ES-I3 (cell line): ENCODE data around the gene ARID3B.
"Not testable (repeated sequence)": the region's sequence is repeated elsewhere in the genome, so short reads cannot be mapped to it uniquely, and the experiment has no call there.

Source experiments
- H3K36me3 ChIP-seq: 2 replicates; pipeline ENCODE4 v1.6.1; 2013; ENCODE audit warnings: mild to moderate bottlenecking, low read length, control low read depth, moderate library complexity; ENCODE audit not compliant: insufficient read depth
- H3K4me1 ChIP-seq: 2 replicates; pipeline ENCODE4 v1.6.1; 2013; ENCODE audit warnings: mild to moderate bottlenecking, control low read depth, low read length; ENCODE audit not compliant: insufficient read depth
- H3K9ac ChIP-seq: 2 replicates; pipeline ENCODE4 v1.6.1; 2013; ENCODE audit warnings: low read depth, mild to moderate bottlenecking, low read length, moderate library complexity
- H3K9me3 ChIP-seq: 2 replicates; pipeline ENCODE4 v1.6.1; 2013; ENCODE audit warnings: mild to moderate bottlenecking, low read length, moderate library complexity; ENCODE audit not compliant: control insufficient read depth, insufficient read depth

Gene ARID3B, protein sequence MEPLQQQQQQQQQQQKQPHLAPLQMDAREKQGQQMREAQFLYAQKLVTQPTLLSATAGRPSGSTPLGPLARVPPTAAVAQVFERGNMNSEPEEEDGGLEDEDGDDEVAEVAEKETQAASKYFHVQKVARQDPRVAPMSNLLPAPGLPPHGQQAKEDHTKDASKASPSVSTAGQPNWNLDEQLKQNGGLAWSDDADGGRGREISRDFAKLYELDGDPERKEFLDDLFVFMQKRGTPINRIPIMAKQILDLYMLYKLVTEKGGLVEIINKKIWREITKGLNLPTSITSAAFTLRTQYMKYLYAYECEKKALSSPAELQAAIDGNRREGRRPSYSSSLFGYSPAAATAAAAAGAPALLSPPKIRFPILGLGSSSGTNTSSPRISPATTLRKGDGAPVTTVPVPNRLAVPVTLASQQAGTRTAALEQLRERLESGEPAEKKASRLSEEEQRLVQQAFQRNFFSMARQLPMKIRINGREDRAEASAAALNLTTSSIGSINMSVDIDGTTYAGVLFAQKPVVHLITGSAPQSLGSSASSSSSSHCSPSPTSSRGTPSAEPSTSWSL

DNA sequence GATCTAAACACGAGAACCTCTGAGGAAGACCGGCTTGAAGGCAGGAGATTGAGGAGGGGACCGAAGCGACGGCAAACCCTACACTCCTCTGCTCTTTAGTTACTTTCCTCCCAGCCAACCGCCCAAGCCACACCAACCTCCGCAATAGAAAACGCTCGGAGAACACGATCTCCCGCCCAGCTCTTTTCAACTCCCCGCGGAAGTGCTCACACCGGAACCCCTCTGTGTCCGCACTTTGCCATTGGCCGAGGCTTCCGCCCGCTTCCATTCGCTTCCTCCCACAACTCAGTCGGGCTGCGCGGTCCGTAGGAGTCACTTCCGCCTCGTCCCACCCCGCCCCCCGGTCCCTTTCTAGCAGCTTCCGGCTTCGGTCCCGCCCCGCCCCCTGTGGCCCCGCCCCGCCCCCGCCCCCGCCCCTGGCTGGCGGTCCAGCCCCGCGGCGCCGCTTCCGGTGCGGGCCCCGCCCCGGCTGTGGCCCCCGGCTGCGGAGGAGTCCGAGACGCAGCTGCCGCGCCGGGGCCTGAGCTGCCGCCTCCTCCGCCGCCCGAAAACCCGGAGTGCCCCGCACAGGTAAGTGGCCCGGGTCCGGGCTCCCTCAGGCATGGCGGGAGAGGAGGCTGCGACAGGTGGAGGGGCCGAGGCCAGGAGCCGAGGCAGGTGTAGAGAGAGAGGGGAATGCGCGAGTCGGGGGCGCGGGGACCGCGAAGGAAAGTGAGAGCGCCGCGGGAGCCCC lies at the start of gene ARID3B:
Gene ARID3B, plus strand, starts transcription at position 460 of the 733 bp plus-strand sequence. CDS start 2,717 bp downstream, outside the sequence.
- Histone ChIP-seq H3K9me3 (no peaks in the 10 kb centered on the region), H3K4me1 (peaks cover 19% of the 10 kb centered on the region), H3K9ac (peak within 1 kb of the TSS; percentile 97), H3K36me3 (peaks cover under 1% of the 10 kb centered on the region; the same call in 1 of the 2 replicates)

DNA sequence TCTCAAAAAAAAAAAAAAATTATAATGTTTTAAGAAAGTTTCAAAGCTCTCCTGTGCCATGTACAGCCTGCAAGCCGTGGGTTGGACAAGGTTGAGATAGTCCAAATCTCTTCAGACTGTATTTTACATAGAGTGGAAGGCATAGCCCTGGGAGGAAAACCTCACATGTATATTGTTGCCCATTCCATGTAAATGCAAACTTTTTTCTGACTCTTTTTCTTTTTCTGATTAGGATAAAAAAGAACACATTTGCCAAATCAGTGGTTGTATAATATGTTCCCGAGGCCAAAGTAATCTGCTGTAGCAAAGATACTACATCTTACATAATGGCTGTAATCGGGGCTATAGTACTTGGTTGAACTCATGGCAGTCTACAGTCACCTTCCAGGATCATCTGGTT lies 44.4 kb upstream of the ARID3B start:
- no peaks in the 10 kb centered on the region for H3K36me3 ChIP-seq
- no peak overlapping the region for H3K9ac ChIP-seq
- H3K9me3 ChIP-seq, result no peaks in the 10 kb centered on the region
- H3K4me1 ChIP-seq, result no peaks in the 10 kb centered on the region

DNA sequence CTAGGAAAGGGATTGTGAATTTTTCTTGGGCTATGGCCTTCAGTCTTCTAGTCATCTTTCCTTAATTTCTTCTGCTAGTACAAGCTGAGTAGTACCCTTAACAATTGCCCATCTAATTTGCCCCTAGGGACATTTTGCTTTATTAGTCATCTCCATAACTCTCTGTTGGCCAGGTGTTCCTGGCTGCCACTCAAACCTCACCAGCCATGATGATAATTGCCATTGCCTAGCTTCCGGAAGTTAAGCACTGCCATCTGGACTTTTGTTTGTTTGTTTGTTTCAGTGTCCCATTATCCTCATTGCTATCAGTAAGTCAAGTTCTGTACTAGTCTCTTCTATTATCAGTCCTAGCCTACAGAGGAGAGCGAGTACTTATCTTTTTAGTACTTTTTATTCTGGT lies 43.4 kb upstream of the ARID3B start:
- Histone ChIP-seq H3K9ac (no peak overlapping the region), H3K4me1 (no peaks in the 10 kb centered on the region), H3K36me3 (no peaks in the 10 kb centered on the region), H3K9me3 (no peaks in the 10 kb centered on the region)

DNA sequence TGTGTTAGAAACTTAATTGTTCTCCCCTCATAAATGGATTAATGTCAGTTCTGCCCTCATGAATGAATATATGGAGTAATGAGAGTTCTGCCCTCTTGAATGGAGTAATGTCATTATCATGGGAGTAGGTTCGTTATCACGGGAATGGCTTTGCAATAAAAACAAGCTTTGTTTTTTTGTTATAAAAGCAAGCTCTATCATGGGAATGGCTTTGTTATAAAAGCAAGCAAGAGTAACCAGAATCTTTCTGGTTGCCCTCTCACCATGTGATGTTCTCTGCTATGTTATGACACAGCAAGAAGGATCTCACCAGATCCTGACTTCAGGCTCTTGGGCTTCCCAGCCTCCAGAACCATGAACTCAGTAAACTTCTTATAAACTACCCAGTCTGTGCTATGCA lies 41.7 kb upstream of the ARID3B start:
- no peaks in the 10 kb centered on the region for H3K9me3 ChIP-seq

DNA sequence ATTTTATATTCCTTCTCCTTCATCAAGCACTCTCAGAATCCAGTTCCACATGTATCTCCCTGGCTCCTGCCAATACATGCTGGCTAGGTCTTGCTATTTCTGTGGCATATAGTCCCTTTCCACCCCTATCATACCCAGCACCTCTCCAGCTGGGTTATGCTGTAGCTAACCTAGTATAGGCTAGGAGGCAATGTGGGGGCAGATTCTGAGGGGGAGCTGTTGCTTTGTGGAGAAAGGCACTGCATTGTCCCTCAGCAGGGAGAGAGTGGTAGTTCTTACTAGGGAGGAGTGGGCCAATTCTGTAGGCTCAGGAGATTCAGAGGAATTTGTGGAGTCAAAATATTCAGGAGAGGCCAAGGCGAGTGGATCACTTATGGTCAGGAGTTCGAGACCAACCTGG lies 40.6 kb upstream of the ARID3B start:
- H3K36me3 ChIP-seq, result no peaks in the 10 kb centered on the region
- H3K9ac ChIP-seq, result no peak overlapping the region
- H3K4me1 ChIP-seq, result no peaks in the 10 kb centered on the region
- H3K9me3 ChIP-seq, result no peaks in the 10 kb centered on the region

More for the DNA sequence above, 41.7 kb upstream of the ARID3B start:
- no peaks in the 10 kb centered on the region for H3K36me3 ChIP-seq
- H3K9ac ChIP-seq, result no peak overlapping the region
- no peaks in the 10 kb centered on the region for H3K4me1 ChIP-seq

DNA sequence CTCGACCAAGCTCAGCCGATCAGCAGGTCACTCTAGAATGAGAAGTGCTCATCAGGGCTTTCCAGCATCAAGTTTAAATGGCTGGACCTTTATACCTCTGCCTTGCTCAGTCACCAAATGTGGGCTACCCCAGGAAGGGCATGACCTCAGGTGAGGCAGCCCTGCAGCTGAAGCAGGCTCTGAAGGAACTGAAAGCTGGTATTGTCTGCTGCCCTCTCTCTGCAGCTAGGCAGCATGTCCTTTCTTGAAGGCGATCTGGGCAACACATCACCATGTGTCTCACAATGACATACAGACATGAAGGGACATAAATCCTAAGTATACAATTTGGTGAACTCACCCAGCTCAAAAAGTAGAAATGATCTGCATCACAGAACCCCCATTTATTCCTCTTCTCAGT lies 38.7 kb upstream of the ARID3B start:
- Histone ChIP-seq H3K9ac (no peak overlapping the region), H3K9me3 (no peaks in the 10 kb centered on the region), H3K36me3 (no peaks in the 10 kb centered on the region), H3K4me1 (no peaks in the 10 kb centered on the region)

DNA sequence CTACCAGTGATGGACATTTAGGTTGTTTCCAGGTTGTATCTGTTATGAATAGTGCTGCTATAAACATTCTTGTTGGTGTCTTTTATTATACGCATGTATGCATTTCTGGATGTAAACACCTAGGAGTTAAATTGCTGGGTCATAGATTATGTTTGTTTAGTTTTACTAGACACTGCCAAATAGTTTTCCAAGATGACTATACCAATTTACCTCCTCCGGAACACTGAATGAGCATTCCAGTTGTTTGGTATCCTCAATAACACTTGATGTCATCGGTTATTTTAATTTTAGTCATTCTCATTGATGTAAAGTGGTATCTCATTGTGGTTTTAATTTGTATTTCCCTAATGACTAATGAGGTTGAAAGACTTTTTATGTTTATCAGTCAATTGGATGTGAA lies 36.6 kb upstream of the ARID3B start:
- no peaks in the 10 kb centered on the region for H3K36me3 ChIP-seq
- no peaks in the 10 kb centered on the region for H3K9me3 ChIP-seq
- H3K4me1 ChIP-seq, result no peaks in the 10 kb centered on the region
- H3K9ac ChIP-seq, result no peak overlapping the region

DNA sequence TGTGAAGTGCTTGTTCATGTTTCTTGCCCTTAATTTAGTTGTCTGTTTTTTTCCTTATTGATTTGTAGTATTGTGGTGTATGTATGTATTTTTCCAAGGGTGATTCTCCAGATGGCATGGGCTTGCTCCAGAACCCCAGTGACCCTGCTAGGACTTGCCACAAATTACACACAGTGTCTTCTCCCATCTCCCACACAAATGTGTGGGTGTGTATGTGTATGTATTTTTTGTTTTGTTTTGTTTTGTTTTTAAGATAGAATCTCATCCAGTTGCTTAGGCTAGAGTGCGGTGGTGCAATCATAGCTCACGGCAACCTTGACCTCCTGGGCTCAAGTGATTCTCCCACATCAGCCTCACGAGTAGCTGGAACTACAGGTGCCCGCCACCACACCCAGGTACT lies 36.2 kb upstream of the ARID3B start:
- Histone ChIP-seq H3K9me3 (no peaks in the 10 kb centered on the region), H3K4me1 (no peaks in the 10 kb centered on the region), H3K36me3 (no peaks in the 10 kb centered on the region), H3K9ac (no peak overlapping the region)

DNA sequence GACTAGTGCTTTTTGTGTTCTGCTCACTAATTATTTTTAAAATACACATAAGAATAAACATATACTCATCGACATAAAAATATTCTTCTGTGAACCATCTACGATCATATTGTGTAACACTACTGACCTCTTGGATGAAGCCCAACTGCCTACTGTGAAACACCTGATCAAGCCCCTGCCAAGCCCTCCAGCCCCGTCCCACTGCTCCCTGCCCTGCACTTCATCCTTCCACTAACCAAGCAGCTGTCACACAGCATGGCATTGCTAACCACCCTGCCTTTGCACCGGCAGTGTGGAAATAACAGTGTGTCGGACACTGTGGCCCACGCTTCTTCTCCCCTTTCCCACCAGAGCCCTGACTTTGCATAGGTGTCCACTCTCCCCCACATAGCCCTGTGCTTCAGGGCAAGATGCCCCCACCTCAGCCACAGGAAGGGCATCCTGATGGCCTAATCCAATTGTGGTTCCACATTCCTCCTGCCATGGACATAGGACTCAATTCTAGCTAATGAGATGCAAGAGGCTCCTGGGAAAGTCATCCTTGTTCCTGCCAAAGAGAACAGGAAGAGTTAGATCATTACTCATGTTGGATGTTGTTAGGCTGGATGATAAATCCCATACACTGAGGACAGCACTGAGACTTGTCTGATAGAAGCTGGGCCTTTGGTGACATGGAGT lies 35.0 kb upstream of the ARID3B start:
- H3K4me1 ChIP-seq, result no peaks in the 10 kb centered on the region
- no peak overlapping the region for H3K9ac ChIP-seq
- no peaks in the 10 kb centered on the region for H3K9me3 ChIP-seq
- H3K36me3 ChIP-seq, result no peaks in the 10 kb centered on the region

DNA sequence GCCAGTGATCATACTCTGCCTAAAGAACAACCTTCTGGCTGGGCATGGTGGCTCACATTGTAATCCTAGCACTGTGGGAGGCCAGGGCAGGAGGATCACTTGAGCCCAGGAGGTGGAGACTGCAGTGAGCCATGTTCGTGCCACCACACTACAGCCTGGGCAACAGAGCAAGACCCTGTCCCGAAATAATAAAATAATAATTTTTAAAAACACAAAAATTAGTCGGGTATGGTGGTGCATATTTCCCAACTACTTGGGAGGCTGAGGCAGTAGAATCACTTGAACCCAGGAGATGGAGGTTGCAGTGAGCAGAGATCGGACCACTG lies 34.5 kb upstream of the ARID3B start:
- no peaks in the 10 kb centered on the region for H3K36me3 ChIP-seq
- no peaks in the 10 kb centered on the region for H3K4me1 ChIP-seq

DNA sequence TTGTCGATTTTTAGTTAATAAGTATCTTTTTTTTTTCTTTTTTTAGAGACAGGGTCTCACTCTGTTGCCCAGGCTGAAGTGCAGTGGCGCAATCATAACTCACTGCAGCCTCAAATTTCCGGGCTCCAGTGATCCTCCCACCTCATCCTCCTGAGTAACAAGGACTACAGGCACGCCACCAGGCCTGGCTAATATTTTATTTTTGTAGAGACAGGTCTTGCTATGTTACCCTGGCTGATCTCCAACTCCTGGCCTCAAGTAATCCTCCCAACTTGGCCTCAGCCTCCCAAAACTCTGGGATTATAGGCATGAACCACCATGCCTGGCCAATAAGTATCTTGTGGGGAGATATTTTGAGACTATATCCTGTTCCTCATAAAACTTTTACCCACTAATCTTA lies 29.4 kb upstream of the ARID3B start:
- Histone ChIP-seq H3K36me3 (no peaks in the 10 kb centered on the region), H3K9me3 (no peaks in the 10 kb centered on the region), H3K4me1 (no peaks in the 10 kb centered on the region), H3K9ac (no peak overlapping the region)

More for the DNA sequence above, 34.5 kb upstream of the ARID3B start:
- H3K9ac ChIP-seq, result no peak overlapping the region
- no peaks in the 10 kb centered on the region for H3K9me3 ChIP-seq

DNA sequence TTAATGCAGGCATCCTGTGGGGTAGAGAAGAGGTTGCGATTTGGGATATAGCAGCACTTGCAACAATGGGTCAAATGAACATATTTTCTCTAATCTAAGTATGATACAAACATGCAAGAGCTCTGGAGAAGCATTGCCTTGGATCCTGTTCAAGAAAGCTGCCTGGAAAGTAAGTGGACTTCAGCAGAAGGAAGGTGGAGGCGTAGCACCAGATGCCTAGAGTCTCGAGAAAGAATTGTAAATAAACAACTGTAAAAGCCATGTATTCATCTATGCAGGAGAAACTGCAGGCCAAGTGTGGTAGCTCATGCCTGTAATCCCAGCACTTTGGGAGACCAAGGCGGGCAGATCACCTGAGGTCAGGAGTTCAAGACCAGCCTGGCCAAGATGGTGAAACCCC lies 27.0 kb upstream of the ARID3B start:
- not testable (repeated sequence) for H3K9me3 ChIP-seq, H3K36me3 ChIP-seq, H3K9ac ChIP-seq, H3K4me1 ChIP-seq

DNA sequence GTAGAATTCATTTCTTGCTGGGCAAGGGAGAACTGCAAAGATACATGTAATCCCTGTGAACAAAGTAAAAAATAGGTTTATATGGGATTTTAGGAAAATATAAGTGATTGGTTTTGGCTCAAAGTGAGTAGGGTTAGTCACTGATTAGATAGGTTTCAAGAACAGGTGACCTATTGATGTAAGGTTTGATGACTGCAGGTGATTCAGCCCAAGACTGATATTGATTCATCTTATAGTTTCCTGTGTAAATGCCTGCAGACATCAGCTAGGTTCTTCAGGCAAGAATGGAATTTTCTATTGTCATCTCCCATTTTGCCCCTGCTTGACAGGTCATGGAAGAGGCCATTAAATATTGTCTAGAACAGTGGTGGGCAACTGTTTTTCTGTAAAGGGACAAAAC lies 23.9 kb upstream of the ARID3B start:
- H3K9me3 ChIP-seq, result no peaks in the 10 kb centered on the region
- H3K4me1 ChIP-seq, result no peaks in the 10 kb centered on the region
- no peaks in the 10 kb centered on the region for H3K36me3 ChIP-seq
- no peak overlapping the region for H3K9ac ChIP-seq

DNA sequence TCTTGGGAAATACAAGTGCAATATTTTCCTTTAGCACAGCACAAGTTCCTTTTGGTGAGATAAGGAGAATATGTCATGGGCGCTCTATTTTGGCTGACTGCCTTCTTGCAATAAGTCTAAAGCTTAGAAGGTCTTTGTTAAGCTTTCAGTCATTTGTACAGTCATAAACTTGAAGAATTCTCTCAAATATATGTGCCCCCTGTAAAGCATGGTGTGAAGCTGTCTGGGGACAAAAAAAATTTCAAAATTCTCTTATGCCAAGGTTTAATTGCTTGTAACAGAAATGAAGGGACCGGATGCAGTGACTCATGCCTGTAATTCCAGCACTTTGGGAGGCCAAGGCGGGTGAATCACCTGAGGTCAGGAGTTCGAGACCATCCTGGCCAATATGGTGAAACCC lies 21.7 kb upstream of the ARID3B start:
- H3K4me1 ChIP-seq, result peaks cover 3% of the 10 kb centered on the region; the same call in 1 of the 2 replicates

More for the DNA sequence above, 21.7 kb upstream of the ARID3B start:
- Histone ChIP-seq H3K9me3 (no peaks in the 10 kb centered on the region), H3K9ac (no peak overlapping the region), H3K36me3 (no peaks in the 10 kb centered on the region)
